ENCODE measurements around the gene C4orf17. TPM values are rescaled to one million over a fixed set of nuclear protein-coding genes. Genes with fewer than 3 reads are reported as not detected.

Gene C4orf17
- total RNA-seq, 1 donor from 2014 or later: not detected

DNA sequence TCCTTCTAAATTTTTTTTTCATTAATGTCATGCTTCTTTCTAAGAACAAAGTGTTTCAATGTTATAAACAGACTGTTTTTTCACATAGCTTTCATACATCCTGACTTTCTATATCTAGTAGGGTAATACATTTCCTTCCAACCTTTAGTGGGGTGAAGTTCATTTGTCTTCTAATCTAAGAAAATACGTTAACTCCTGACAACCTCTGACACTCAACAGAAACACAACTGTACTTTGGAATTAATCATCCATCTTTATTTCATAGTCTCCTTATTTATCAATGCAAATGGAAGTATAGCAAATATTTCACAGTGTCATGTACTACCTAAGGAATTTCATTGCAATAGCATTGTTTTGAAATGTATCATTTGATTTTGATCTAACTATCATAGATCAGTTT, 61.1 kb downstream of the C4orf17 start:
- Mint-ChIP-seq H3K9me3 (no peaks in the 10 kb centered on the region), H3K36me3 (ENCODE audit: low read depth) (peaks cover 2% of the 10 kb centered on the region), H3K27ac (ENCODE audit: unreplicated experiment) (no peak overlapping the region), H3K27me3 (ENCODE audit: low read depth) (peaks cover 12% of the 10 kb centered on the region), H3K4me3 (no peak overlapping the region), H3K4me1 (peaks cover 11% of the 10 kb centered on the region)
- no peak for TF ChIP-seq CTCF (conservative IDR thresholded peaks at IDR 0.05)
- no peak for DNase-seq (ENCODE audit: low read depth, low spot score)

DNA sequence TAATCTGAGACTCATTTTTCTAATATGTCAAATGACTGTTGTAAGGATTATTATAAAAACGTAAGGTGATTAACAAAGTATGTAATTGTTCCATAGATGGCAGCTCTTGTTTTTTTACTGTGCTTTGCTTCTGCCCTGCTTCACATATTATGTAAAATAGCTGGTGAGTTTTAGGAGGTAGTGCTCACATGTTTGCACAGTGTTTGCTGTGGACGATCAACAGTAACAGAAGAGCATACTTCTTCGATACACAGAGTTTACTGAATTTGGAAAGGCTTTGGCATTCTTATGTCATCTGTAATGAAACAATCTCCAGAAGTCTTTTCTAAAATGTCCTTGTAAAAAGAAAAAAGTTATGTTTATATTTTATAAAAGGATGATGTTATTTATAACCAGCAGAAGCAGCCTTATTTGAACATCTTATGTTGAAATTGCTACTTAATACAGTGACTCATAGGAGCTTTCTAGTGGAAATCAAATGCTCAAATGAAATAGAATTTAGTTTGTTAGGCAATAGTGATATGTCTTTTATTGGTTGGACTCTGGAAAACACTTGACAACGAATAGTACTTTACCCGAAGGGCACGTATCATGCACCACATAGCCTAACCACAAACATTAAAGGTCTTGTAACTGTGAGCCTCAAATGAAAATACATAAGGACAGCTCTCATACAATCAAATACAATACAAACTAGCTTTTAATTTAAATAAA, 61.9 kb downstream of the C4orf17 start:
- H3K27me3 Mint-ChIP-seq (ENCODE audit: low read depth): peaks cover 10% of the 10 kb centered on the region
- no peaks in the 10 kb centered on the region for H3K9me3 Mint-ChIP-seq
- no peak overlapping the region for H3K27ac Mint-ChIP-seq (ENCODE audit: unreplicated experiment)
- H3K4me3 Mint-ChIP-seq: no peak overlapping the region
- DNase-seq (ENCODE audit: low read depth, low spot score): no peak
- H3K4me1 Mint-ChIP-seq: peaks cover 11% of the 10 kb centered on the region
- H3K36me3 Mint-ChIP-seq (ENCODE audit: low read depth): peaks cover 4% of the 10 kb centered on the region
- no peak for TF ChIP-seq CTCF (conservative IDR thresholded peaks at IDR 0.05)

DNA sequence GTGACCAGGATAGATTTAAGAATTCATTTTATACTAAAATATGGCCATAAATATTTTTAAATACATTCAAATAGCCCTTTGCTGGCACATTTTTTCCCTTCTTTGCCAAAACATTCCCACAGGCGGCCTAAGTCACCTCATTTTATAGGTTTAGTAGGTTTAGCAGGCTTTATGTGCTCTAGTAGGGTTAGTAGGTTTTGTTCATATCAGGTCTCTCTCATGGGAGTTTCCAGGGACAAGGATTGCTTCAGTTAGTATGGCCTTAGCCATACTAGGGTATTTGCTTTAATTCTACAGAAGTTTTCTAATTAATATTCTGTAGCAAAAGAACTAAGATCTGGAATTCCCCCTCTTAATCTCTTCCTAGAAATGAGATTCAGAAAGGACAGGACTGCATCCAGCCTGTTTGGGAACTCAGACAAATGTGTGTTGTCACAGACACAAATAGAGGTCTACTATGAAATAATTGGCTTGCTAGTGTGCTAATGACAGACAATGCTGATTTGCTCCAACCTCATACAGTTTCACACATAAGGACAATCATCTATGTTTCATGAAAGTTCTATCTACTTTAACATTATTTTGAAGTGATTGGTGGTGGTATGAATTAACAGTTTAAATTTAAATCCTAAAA, 63.0 kb downstream of the C4orf17 start:
- peak overlapping the region; percentile 75 for H3K4me3 Mint-ChIP-seq
- TF ChIP-seq CTCF (conservative IDR thresholded peaks at IDR 0.05): no peak
- no peaks in the 10 kb centered on the region for H3K9me3 Mint-ChIP-seq
- peaks cover 4% of the 10 kb centered on the region for H3K36me3 Mint-ChIP-seq (ENCODE audit: low read depth)
- peaks cover 11% of the 10 kb centered on the region for H3K4me1 Mint-ChIP-seq
- peaks cover 6% of the 10 kb centered on the region for H3K27me3 Mint-ChIP-seq (ENCODE audit: low read depth)
- DNase-seq (ENCODE audit: low read depth, low spot score): no peak
- no peak overlapping the region for H3K27ac Mint-ChIP-seq (ENCODE audit: unreplicated experiment)

GRCh38 chr4:99574530-99575324, 63.9 kb downstream of the C4orf17 start, which contains the start of gene MTTP:
MTTP (plus strand) TSS chr4:99574824; CDS start chr4:99574910, 86 bp downstream.
- peaks cover 11% of the 10 kb centered on the region for H3K4me1 Mint-ChIP-seq
- peak within 1 kb of the TSS; percentile 95 for H3K27ac Mint-ChIP-seq (ENCODE audit: unreplicated experiment)
- peak within 1 kb of the TSS; percentile 75 for H3K4me3 Mint-ChIP-seq
- no peak for TF ChIP-seq CTCF (conservative IDR thresholded peaks at IDR 0.05)
- H3K27me3 Mint-ChIP-seq (ENCODE audit: low read depth): peaks cover 4% of the 10 kb centered on the region
- no peaks in the 10 kb centered on the region for H3K9me3 Mint-ChIP-seq
- H3K36me3 Mint-ChIP-seq (ENCODE audit: low read depth): peaks cover 4% of the 10 kb centered on the region
- no peak for DNase-seq (ENCODE audit: low read depth, low spot score)

GRCh38 chr4:99578714-99579113, 67.9 kb downstream of the C4orf17 start:
- Mint-ChIP-seq H3K27ac (ENCODE audit: unreplicated experiment) (no peak overlapping the region), H3K4me1 (peaks cover 11% of the 10 kb centered on the region)
- no peak for DNase-seq (ENCODE audit: low read depth, low spot score)

More at GRCh38 chr4:99578714-99579113, 67.9 kb downstream of the C4orf17 start:
- Mint-ChIP-seq H3K36me3 (ENCODE audit: low read depth) (peaks cover 4% of the 10 kb centered on the region), H3K27me3 (ENCODE audit: low read depth) (peaks cover 2% of the 10 kb centered on the region), H3K9me3 (no peaks in the 10 kb centered on the region), H3K4me3 (no peak overlapping the region)
- TF ChIP-seq CTCF (conservative IDR thresholded peaks at IDR 0.05): no peak

Measured in neural crest cell (in vitro differentiated cells).